Activated CD4-positive, alpha-beta T cell treated with anti-CD3 and anti-CD28 coated beads, Interleukin-2, amount 50 U/mL, for 4 hours (primary cell): ENCODE measurements around the gene PSMA5.
"Not testable (repeated sequence)": the region's sequence is repeated elsewhere in the genome, so short reads cannot be mapped to it uniquely, and the experiment has no call there.

ENCODE experiments used
- DNase-seq, 2 experiments: peaks; one replicate each; pipeline ENCODE4 v3.0.0-alpha.2; 2020

The PSMA5 gene

DNA sequence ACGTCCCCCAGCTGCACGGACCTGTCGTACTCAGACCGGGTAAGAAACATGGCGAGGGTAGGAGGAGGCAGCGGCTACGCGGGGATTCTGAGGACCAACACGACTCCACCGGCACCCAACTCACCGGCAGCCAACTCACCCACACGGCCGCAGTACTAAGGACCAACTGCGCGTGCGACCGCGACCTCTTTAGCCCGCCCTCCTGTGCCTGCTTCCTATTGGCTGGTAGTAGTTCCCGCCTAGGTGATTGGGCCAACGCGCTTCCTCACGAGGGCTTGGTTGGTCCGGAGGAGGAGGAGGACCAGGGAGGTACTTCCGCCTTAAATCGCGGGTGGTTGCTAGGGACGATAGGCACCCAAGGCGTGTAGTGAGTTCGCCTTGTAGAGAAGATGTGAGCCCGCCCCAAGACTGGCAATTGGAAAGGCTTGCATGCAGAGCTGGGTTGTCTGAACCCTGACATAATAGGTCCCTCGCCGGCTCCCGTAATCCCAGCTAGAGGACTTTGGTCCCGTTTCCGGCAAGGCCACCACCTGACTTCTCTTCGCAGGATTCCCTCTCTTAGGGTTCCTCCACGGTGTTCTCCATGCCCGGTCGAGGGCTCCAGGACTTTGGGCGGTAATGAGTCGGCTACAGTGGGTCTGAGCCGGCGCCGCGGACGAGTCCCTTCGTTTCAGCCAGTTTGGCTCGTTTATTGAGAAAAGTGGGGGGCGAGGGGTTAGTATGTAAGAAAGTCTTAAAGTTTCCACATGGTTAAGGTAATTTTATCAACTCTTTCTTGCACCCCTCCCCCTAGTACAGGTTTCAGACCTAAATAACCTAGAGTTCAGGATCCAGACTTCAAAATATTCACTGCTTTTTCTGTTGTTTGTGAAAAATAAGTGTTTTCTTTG lies at the start of gene PSMA5:
Gene PSMA5, minus strand, starts transcription at position 168 of the 890 bp plus-strand sequence. Its CDS starts 118 bp downstream, at position 50.
- DNase-seq = peak; percentile 92 to 94

DNA sequence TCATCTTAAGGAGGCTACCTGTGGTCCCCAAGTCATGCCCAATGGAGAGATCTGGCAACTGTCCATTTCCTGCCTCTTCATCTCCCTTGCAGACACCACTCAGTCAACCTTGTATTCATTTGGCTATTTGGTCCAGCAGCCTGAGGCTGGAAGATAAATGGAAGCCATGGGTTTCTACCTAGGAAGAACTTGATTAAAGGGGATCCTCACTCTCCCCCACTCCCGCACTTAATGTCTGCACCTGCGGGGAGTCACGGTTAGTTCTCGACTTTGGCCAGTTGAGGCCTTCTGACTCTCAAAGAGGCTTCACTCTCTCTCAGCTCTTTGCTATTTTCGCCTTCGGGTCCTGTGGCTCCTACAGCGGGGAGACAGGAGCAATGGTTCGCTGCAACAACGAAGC lies 49.0 kb upstream of the PSMA5 start:
- no peak for DNase-seq

DNA sequence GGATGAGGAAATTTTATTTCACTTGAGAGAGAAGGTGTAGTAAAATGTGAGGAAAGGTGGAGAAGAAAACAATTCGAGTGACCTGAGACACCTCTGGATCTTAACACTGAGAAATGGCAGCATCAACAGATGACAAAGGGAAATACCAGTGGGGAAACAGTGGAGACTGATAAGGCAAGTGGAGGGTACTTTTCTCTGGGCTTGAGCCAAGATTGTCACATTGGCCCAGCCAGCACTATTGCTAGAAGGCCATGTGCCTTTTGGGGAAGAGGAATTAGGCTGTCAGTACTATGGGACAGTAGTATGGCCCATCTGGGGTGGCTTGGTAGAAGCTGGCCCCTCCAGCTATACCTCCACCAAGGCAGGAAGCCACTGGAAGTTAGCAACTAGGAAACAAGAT lies 48.4 kb upstream of the PSMA5 start:
- no peak for DNase-seq

DNA sequence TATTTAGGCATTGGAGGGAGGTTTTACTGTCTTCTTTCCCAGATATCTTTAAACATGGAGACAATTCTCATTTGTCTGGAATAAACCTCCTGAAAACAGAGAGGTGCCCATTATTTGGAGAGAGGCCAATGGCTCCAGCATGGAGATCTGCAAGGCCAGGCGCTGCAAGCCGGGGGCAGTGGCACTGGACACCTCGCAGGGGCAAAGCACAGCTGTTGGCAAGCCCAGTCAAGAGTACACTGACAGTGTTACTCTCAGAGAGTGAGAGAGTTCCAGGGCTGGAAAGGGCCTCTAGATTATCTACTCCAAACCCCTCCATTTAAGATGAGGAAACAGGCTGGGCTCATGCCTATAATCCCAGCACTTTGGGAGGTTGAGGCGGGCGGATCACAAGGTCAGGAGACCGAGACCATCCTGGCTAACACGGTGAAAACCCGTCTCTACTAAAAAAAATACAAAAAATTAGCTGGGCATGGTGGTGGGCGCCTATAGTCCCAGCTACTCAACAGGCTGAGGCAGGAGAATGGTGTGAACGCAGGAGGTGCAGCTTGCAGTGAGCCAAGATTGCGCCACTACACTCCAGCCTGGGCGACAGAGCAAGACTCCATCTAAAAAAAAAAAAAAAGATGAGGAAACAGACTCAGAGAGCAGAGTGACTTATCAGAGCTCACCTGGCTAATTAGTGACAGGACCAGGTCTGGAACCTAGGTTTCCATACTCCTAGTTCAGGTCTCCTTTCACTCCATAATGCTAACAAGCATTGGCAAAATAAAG lies 47.2 kb upstream of the PSMA5 start:
- not testable (repeated sequence) for DNase-seq

DNA sequence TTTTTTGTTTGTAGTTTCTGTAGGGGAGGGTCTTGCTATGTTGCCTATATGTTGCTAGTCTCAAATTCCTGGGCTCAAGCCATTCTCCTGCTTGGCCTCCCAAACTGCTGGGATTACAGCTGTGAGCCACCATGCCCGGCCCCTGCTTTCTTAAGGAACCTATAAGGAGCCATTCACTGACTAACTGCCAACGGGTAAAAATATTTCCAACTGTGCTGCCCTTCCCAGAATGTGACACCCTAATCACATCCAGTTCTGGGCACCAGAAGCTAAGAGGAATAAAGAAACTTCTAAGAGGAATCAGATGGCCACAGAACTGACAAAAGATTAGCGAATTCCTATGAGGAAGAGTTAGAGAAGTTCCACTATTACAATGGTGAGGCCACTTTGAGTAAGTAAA lies 46.5 kb upstream of the PSMA5 start:
- DNase-seq = no peak

DNA sequence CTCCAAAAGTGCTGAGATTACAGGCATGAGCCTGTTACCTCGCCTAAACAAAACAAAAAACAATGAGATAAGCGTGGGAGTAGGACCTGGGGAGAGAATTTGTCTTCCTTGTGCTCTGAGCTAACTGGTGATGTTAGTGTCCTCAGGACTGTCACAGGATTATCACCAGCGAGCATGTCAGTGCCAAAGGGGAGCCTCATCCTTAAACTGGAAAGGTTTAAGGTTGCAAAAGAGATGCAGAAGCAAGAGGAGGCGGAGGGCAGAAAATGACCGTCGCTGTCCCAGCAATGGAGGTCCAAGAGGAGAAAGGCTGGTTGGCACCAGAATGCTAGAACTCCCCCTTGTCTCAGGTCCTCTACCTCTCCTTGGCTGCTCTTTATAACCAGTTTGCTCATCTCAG lies 44.0 kb upstream of the PSMA5 start:
- DNase-seq = no peak

DNA sequence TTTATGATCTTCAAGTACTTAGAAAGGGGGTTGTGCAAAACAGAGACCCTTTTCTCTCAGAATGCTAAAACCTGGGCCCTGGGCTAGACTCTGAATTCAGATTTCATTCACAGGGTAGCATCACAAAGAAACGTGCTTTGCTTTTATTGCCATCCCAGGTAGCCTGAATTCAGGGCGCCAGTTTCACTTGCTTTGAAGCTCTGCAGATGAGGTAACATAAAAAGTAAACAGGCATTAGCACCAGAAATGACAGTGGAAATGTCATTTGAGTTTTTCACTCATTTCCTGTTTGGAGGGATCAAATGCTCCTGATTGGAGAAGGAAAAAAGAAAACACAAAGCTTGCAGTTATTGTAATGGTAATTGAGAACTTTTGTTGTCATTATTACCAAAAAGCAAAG lies 42.7 kb upstream of the PSMA5 start:
- no peak for DNase-seq

DNA sequence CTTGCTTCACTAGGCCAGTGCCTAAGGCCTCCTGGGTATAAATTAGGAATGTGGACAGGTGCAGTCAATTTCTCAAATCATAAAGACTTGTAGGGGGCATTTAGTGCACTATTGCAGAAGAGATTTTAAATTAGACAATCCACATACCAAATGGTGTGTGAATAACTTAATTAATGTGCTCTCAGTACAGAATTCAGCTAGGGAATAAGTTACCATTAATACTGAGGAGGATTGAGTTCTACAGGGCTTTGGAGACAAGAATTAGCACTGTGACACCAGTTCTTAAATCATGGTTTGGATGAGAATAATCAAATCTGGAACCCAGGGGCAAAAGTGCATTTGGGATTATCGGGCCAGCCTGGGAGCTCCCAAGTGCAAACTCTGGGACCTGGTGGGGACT lies 41.8 kb upstream of the PSMA5 start:
- DNase-seq = no peak

DNA sequence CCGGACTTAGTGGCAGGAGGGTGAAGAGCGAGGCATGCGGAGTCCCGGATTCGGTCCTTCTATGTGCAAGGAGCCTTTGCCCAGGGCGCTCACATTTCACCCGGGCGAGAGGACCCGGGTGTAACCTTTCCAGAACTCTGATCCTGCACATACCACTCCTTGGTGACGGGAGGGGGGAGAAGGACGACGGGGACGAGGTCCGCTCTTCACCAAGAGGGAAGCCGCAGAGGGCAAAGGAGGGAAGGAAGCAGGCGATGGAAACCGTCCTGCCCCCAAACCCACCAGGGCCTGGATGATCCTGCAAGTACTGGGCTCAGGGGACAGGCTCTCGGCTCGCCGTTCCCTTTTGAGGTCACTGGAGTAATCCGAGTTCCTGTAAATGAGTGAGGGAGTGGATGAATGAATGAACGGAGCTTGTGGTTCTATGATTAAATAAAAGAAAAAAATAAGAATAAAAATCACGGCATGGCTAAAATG lies 41.1 kb upstream of the PSMA5 start:
- DNase-seq = no peak

DNA sequence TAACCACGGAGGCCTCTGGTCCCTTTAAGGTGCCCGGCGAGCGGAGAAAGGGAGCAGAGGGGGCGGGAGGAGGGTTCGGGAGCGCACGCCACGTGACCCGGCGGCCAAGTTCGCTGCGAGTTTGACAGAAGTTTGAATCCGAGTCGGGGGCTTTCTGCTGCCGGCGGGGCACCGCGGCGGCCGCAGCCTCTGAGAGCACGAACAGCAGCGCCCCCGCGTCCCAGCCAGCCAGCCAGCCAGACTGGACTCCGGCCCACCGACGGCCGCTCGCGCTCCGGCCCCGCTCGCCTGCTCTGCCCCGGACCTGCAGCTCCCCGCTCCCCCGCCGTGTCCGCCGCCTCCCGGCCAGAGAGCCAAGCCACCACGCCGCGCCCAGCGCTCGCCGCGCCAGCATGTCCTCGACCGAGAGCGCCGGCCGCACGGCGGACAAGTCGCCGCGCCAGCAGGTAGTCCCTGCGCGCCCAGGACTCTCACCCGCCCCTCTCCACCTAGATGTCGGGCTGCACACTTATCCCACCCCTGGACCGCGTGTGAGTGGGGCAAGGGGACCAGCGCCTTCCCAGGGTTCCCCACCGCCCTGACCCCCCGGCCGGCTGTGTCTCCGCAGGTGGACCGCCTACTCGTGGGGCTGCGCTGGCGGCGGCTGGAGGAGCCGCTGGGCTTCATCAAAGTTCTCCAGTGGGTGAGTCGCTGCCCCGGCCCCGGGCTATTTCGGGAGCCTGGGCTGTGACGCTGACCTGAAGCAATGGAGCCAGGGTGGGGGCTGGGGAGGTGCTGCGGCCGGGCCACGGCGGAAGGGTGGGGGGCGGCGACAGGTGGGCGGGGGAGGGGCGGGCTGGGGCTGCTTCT lies 40.4 kb upstream of the PSMA5 start, which contains the start of gene SYPL2:
Gene SYPL2, plus strand, starts transcription at position 95 of the 849 bp plus-strand sequence. Its CDS starts 298 bp downstream, at position 393.
- no peak for DNase-seq

DNA sequence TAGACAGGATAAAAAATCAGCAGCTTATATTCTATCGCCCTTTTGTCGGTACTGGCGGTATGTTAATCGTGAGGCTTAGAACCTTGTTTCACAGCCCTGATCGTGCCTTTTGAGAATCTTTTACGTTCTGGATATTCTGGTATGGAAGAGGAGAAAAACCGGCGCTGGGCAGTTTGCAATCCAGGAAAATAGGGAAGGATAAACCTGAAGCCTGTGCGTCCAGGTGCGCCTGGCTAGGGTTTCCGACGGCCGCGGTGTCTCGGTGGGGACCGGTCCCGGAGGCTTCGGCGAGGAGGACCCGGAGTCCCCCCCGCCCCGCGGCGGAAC lies 39.8 kb upstream of the PSMA5 start:
- DNase-seq = no peak

DNA sequence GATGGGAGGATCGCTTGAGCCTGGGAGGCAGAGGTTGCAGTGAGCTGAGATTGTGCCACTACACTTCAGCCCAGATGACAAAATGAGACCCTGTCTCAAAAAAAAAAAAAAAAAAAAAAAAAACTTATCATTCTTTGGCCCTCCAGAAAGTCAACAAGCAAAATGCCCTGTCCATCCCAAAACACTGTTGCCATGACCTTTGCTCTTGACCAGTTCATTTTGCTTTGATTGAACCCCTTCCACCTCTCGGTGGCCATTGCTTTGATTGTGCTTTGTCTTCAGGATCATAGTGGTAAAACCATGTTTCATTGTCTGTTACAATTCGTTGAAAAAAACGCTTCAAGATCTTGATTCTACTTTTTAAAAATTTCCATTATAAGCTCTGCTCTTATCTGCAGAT lies 31.6 kb upstream of the PSMA5 start:
- DNase-seq = no peak

DNA sequence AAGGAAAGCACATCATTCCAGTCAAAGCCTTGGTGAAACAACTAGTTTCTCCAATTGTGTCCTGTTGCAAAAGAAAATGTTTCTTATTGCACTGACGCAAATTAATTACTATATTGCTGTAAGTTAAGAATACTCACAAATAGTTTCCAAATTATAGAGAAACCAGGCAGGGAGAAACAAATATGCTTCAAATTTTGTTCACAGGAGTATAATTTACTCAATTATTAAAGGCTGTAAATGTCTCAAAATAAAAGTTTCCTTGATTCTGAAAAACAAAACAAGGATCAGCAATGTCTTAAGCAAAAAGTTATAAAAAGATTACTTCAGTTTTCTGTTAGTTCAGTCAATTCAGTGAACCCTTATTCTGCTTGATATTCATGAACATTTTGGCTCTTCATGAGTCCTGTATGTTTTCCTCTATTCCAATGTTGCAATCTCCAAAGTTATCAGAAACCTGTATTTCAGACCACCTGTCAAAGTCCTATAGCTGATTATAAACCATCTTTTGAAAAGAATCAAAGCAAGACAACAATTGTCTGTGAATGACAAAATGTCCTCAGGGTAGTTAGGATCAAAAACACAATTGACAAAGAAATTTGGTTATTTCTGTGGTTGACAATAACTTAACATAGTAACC lies 28.4 kb upstream of the PSMA5 start:
- no peak for DNase-seq

DNA sequence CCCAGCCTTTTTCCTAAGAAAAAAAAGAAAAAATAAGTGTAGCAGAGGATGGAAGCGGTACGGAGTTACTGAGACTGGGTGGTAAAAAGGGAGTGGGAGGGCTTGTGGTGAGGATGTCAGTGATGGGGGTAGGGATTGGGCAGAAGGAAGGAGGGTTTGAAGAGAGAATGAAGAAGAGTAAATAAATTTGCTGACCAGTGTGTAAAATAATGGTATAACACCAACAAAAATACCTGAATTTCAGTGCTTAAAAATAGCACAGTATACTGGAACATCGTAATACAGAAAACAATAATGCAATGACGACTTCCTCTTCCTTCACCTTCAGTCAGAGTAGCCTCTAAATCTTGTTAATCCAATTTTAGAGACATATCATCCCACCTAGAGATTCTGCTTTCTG lies 21.3 kb upstream of the PSMA5 start:
- DNase-seq = no peak

DNA sequence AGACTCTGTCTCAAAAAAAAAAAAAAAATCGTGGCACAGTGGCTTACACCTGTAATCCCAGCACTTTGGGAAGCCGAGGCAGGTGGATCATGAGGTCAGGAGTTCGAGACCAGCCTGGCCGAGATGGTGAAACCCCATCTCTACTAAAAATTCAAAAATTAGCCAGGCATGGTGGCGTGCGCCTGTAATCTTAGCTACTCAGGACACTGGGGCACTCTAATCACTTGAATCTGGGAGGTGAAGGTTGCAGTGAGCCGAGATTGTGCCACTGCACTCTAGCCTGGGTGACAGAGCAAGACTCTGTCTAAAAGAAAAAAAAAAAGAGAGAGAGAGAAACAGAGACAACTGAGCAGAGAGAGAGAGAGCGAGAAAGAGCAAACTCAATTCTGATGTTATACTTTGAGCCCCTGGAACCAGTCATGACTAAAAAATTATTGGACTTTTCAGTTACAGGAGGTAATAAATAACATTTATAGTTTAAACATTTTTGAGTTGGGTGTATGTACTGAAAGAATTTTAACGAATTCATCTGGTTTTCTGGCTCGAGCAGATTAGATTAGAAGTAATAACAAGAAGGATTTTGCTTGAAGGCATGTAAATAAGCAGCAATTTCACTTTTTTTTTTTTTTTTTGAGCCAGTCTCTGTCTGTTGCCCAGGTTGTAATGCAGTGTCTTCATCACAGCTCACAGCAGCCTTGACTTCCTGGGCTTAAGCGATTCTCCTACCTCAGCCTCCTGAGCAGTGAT lies 19.9 kb upstream of the PSMA5 start:
- DNase-seq = not testable (repeated sequence)

DNA sequence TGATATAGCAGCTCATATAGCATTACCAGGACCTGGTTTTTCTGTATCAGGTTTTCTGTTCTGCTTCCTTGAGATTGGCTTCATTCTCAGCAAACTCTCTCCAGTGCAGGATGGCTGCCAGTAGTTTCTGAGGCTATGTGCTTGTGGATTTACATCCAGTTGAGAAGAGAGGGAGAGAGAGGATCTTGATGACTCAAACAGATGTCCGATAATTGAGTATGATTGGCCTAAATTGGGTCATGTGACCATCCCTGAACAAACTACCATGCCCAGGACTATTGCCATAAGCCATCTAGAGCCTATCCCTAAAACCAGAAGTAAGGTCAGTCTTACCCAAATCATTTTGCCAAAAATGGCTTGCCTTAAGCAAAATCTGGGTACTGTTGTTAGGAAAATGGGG lies 18.1 kb upstream of the PSMA5 start:
- DNase-seq = no peak

DNA sequence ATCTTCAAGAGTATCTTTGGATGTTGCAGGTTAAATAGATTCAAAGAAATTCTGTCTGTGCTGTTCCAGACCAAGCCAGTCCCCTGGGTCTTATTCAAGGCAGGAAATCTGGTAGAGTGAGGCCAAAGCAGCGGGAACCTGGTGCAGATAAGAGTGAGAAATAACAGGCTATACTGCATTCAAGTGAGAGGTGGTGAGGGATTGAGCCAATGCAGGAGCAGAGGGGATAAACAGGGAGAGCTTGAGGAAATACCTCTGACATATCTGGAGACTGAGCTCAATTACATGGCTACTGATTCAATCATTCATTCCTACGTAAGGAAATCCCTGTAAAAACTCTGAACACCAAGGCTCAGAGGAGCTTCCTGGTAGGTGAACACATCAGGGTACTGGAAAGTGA lies 17.2 kb upstream of the PSMA5 start:
- no peak for DNase-seq

DNA sequence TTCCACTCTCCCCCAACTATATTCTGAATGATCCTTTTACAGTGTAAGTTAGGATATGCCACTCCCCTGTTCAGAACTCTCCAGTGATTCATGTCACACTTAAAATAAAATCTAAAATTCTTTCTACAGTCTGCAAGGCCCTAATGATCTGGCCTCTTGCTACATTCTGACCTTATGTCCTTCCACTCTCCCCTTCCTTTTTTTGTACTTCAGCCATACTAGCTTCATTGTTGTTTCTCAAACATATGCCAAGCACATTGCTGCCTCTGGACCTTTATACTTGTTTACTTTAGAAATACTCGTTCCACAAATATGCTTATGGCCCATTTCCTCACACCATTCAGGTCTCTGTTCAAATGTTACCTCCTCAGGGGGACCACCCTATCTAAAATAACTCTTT lies 14.8 kb upstream of the PSMA5 start:
- no peak for DNase-seq

DNA sequence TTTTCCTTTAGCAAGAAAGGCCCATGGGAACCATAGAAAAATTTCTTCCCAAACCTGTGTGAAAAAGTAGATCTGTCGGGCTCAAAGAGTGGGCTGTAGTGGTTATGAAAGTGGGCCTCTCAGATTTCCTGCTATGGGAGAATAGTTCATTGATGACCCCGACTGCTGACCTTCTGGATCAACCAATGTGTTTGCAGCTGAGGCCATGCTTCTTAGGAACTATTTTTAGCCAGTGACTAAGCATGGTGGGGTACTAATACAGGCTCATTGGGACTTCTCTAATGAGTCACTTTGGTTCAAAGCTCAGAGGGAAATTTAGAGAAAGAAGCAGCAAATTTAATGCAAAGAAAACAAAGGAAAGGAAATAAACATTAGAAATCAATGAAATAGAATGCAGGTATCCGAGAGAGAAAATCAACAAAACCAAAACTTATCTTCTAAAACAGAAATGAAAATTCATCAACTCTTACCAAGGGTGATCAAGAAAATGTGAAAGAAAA lies 12.6 kb upstream of the PSMA5 start:
- DNase-seq = no peak

DNA sequence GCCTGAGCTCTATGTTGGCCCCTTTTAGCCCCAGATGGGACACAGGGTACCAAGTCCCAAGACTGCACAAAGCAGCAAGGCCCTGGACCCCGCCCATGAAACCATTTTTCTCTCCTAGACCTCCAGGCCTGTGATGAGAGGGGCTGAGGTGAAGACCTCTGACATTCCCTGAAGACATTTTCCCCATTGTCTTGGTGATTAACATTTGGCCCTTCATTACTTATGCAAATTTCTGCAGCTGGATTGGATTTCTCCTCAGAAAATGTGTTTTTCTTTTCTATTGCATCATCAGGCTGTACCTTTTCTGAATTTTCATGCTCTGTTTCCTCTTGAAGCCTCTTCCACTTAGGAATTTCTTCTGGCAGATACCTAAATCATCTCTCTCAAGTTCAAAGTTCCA lies 8.2 kb upstream of the PSMA5 start:
- DNase-seq = no peak

DNA sequence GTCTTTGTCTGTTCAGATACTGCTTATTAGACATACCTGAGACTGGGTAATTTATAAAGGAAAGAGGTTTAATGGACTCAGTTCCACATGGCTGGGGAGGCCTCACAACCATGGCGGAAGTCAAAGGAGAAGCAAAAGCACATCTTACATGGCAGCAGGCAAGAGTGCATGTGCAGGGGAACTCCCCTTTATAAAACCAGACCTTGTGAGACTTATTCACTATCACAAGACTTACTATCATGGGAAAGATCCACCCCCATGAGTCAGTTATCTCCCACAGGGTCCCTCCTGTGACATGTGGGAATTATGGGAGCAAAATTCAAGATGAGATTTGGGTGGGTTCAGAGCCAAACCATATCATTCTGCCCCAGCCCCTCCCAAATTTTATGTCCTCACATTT lies 7.1 kb upstream of the PSMA5 start:
- DNase-seq = no peak

DNA sequence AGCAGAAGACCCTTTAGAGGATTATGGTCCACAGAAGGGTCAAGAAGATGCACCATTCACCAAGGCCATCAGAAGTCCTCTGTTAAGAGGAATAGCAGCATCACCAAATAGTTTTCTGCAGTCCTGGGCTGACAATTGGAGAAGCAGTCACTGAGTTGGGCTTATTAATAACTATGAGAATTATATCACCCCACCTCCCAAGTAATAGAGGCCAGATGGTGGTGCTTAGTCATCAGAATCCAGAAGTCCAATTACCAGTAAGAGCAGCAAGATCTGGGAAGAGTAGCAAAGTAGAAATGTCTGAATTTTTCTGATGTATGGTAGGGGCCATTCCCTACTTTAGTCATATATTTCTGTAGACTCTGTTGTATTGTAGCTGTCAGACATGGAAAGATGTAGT lies 6.1 kb upstream of the PSMA5 start:
- DNase-seq = no peak
